Psoas muscle (tissue), 8 donors: ENCODE data around the gene CDK5R2. TPM values are rescaled to one million over a fixed set of nuclear protein-coding genes. Genes with fewer than 3 reads are reported as not detected.

Experiments
- ATAC-seq, 4 donors: fragments of 200-7000 bp; cut with Tn5 transposase; one replicate each; pipeline ENCODE4 v1.9.1; 2020; ENCODE audit warnings: moderate library complexity in 3 of 4, mild to moderate bottlenecking in 2 of 4
- DNase-seq, 2 donors: peaks; one replicate each; pipeline ENCODE4 v3.0.0-alpha.2; 2020
- H3K27ac ChIP-seq: fragments of 200-600 bp; one replicate; pipeline ENCODE4 v1.8.0; 2022
- H3K27me3 ChIP-seq, 3 donors: fragments of 200-600 bp in 1 of 3; one replicate each; pipeline versions ENCODE4 v1.6.1 to v1.8.0; 2013 to 2022; ENCODE audit warnings: low read length in 2 of 3, mild to moderate bottlenecking in 2 of 3, moderate library complexity in 1 of 3; ENCODE audit not compliant: insufficient read depth in 3 of 3
- H3K36me3 ChIP-seq, 2 donors: fragments of 200-600 bp in 1 of 2; one replicate each; pipeline versions ENCODE4 v1.6.1 to v1.8.0; 2013 to 2022; ENCODE audit warnings: low read depth in 1 of 2, mild to moderate bottlenecking in 1 of 2, moderate library complexity in 1 of 2; ENCODE audit not compliant: insufficient read depth in 1 of 2
- H3K4me1 ChIP-seq: fragments of 200-600 bp; one replicate; pipeline ENCODE4 v1.8.0; 2022
- H3K4me3 ChIP-seq: fragments of 200-600 bp; one replicate; pipeline ENCODE4 v1.8.0; 2022; ENCODE audit warnings: mild to moderate bottlenecking
- H3K9me3 ChIP-seq: fragments of 200-600 bp; one replicate; pipeline ENCODE4 v1.8.0; 2022
- WGBS, 3 donors: extraction: QIAGEN DNeasy Blood & Tissue Kit; methylation state at CpG; one replicate each; pipeline versions ENCODE4 v1.1.6 to v1.1.7; 2013; 5-methylcytosine and 5-hydroxymethylcytosine counted together
- intact Hi-C, 2 donors: fragments of 100-400 bp; cut with DNase I; formaldehyde crosslinking; loops; one replicate each; pipeline versions ENCODE4 v1.11.0 to v1.14.2; 2022
- polyA plus RNA-seq, 3 donors: library from polyadenylated mRNA; stranded (reverse); fragments of 200-250 nt; gene quantifications; one replicate each; pipeline ENCODE4 v1.2.3, GENCODE V29; 2013
- total RNA-seq, 4 donors: library from RNA; stranded (reverse); fragmentation: NEBNext Ultra II Directional in 2 of 4; extraction: Animal tissue kit (Norgen Biotek cat#: 25700) in 2 of 4; gene quantifications; one replicate each; pipeline versions ENCODE4 v1.2.1 to v1.2.4, GENCODE V29; 2021 to 2023
- TF ChIP-seq, protein P1 (sequence below): fragments of 200-600 bp; IDR thresholded peaks from one replicate; pipeline ENCODE4 v1.8.0; 2022; ENCODE audit warnings: antibody characterized with exemption
- donor health status: healthy with polysubstance abuse.
- donor health status: DM: no; HTN: no; CAD: no; lungs with moderate emphysema.
- donor health status: Bipolar disorder and iron deficiency.
- donor health status: healthy.
- donor health status: DM: yes; HTN: yes; CAD: no.
- donor health status: DM: no; HTN: no; CAD: no.
- donor health status: DM: no; HTN: no; CAD: no.
- donor health status: DM: yes; HTN: yes; CAD: no.

CDK5R2 gene
- total and polyA plus RNA-seq, 7 donors = 0.03 TPM; not detected in 6

DNA sequence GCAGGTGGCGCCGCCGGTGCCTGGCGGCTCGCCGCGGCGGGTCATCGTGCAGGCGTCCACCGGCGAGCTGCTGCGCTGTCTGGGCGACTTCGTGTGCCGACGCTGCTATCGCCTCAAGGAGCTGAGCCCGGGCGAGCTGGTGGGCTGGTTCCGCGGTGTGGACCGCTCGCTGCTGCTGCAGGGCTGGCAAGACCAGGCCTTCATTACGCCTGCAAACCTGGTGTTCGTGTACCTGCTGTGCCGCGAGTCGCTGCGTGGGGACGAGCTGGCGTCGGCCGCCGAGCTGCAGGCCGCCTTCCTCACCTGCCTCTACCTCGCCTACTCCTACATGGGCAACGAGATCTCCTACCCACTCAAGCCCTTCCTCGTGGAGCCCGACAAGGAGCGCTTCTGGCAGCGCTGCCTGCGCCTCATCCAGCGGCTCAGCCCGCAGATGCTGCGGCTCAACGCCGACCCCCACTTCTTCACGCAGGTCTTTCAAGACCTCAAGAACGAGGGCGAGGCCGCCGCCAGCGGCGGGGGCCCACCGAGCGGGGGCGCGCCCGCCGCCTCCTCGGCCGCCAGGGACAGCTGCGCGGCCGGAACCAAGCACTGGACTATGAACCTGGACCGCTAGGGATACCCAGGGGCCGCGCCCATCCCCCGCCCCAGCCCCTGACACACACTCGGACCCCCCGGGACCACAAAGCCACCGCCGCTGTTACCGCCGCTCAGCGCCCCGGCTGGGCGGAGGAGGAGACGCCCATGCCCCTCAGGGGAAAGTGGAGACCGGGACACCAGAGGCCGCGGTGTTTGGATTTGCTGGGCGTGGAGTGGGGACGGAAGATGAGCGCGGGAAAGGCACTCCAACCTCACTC, 1.1 kb downstream of the CDK5R2 start:
- 1 to 2% (median 2%) methylated on average over 73 to 87 of the region's 87 CpGs for WGBS, 3 donors
- DNase-seq = no peak
- H3K4me3 ChIP-seq = no peak overlapping the region
- H3K36me3 ChIP-seq = no peaks in the 10 kb centered on the region
- H3K27me3 ChIP-seq = peaks cover 0 to 92% (median 44%) of the 10 kb centered on the region in 3 donors
- TF ChIP-seq, protein P1, sequence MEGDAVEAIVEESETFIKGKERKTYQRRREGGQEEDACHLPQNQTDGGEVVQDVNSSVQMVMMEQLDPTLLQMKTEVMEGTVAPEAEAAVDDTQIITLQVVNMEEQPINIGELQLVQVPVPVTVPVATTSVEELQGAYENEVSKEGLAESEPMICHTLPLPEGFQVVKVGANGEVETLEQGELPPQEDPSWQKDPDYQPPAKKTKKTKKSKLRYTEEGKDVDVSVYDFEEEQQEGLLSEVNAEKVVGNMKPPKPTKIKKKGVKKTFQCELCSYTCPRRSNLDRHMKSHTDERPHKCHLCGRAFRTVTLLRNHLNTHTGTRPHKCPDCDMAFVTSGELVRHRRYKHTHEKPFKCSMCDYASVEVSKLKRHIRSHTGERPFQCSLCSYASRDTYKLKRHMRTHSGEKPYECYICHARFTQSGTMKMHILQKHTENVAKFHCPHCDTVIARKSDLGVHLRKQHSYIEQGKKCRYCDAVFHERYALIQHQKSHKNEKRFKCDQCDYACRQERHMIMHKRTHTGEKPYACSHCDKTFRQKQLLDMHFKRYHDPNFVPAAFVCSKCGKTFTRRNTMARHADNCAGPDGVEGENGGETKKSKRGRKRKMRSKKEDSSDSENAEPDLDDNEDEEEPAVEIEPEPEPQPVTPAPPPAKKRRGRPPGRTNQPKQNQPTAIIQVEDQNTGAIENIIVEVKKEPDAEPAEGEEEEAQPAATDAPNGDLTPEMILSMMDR = no peak
- H3K27ac ChIP-seq = no peak overlapping the region
- H3K4me1 ChIP-seq = peaks cover 6% of the 10 kb centered on the region
- no peaks in the 10 kb centered on the region for H3K9me3 ChIP-seq
- intact Hi-C loops = no loop called here
- ATAC-seq = no peak

DNA sequence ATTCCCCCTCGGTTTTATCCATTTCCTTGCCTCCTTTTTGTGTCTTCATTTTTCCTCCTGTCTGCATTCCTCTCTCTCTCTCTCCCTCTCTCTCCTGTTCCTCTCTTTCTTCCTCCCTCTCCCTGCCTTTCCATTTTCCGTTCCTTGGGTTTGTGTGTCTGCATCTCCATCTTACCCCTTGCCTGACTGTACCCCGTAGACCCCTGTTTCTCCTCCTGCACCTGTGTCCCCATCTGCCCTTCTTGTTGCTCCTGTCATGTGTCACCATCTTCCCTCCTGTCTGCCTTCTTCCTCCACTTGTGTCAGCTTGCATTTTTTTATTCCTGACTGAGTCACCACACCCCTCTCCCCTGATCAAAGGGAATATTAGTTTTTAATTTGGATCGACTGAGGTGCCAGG, 1.8 kb downstream of the CDK5R2 start:
- no peak overlapping the region for H3K4me3 ChIP-seq
- H3K27me3 ChIP-seq = peaks cover 0 to 98% (median 44%) of the 10 kb centered on the region in 3 donors
- H3K4me1 ChIP-seq = peaks cover 6% of the 10 kb centered on the region
- intact Hi-C loops = no loop called here
- DNase-seq (no peak), ATAC-seq (no peak)
- 5 to 9% (median 5%) methylated on average over 4 of the region's 4 CpGs for WGBS, 3 donors
- no peaks in the 10 kb centered on the region for H3K9me3 ChIP-seq
- H3K27ac ChIP-seq = no peak overlapping the region
- H3K36me3 ChIP-seq = no peaks in the 10 kb centered on the region
- TF ChIP-seq, protein P1 = no peak

DNA sequence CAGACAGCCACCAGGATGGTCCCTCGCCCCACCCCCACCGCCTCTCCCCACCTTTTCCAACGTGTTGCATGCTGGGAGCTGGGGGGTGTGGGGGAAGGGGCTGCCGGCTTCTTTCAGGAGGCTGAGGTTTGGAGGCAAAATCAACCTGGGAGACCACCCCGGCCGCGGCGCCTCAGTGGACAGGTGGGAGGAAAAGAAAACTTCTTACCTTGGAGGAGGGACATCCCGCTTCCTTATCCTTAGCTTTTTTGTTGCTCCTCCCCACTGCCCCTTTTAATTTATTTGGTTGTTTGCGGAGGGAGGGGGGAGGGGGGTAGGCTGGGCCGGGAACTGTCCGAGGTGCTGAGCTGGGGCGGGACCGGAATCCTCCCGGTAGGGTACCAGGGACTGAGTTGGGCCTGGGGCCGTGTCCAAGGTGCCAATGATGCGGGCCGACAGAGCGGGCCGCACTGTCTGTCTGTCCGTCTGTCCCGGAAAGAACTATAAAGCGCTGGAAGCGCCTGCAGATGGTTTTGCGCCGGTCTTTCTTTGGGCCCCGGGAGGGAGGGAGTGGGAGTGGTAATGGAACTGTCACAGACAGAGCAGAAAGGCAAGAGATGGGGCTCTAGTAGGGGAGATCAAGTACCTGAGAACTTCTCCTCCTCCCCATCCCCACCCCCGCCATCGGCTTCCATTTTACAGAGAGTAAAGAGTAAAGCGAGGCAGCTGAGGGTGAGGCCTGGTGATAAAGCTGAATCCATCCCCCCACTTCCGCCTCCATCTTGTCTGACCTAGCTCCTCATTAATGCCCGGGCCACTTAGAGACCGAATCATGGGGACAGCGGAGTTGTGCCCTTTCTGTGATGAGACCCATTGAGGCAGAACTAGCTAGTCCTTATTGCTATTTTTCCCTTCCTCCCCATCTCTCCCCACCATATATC, 2.4 kb downstream of the CDK5R2 start:
- intact Hi-C loops = no loop called here

DNA sequence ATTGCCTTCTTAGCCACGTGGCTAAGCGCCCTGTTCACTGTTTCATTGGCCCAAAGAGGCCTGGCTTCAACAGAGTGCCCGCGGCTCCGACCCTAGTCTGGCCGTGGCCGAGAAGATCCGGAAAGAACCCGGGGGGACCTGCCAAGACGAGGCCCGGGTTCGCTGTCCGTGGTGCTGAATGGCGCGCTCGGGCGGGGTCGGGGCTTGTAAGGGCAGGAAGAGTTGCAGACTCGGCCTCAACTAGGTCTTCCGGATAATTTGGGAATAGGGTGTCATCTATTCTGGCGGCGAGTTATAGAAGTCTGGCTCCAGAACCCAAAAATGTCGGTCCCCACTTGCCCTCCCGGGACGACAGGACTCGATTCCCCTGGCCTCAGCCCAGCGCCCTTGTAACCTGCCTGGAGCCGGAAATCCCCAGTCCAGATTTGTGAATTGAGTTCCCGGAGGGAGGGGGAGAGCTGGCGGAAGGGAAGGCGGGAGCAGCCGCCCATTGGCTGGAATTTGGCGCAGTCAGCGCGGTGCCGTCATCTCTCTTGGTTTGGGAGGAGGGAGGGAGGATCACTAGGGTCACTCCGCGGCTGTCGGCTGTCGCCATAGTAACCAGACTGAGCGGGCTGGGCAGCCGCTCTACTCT, 3.5 kb downstream of the CDK5R2 start:
- peak; percentile 37 to 64 (median 44) for ATAC-seq
- WGBS, 3 donors = 1% methylated on average over 41 to 42 of the region's 42 CpGs
- H3K9me3 ChIP-seq = no peaks in the 10 kb centered on the region
- peak; percentile 65 to 81 for DNase-seq
- intact Hi-C loops = no loop called here
- TF ChIP-seq, protein P1 = no peak
- no peak overlapping the region for H3K27ac ChIP-seq
- H3K4me3 ChIP-seq = no peak overlapping the region
- H3K36me3 ChIP-seq = no peaks in the 10 kb centered on the region
- peaks cover 0 to 91% (median 42%) of the 10 kb centered on the region in 3 donors for H3K27me3 ChIP-seq
- peaks cover 6% of the 10 kb centered on the region for H3K4me1 ChIP-seq

More for the DNA sequence above, 2.4 kb downstream of the CDK5R2 start:
- Histone ChIP-seq H3K4me3 (no peak overlapping the region), H3K9me3 (no peaks in the 10 kb centered on the region), H3K27ac (no peak overlapping the region), H3K27me3 (peaks cover 0 to 98% (median 42%) of the 10 kb centered on the region in 3 donors), H3K4me1 (peaks cover 6% of the 10 kb centered on the region), H3K36me3 (no peaks in the 10 kb centered on the region)
- DNase-seq (no peak), ATAC-seq (no peak)
- TF ChIP-seq, protein P1 = no peak
- 10 to 12% (median 12%) methylated on average over 33 to 34 of the region's 34 CpGs for WGBS, 3 donors
